WI38 (cell line): ENCODE results near the gene PMM1.
"Not testable (repeated sequence)": the region's sequence is repeated elsewhere in the genome, so short reads cannot be mapped to it uniquely, and the experiment has no call there.

Experiments used
- H3K4me3 ChIP-seq: 2 replicates; pipeline ENCODE4 v1.5.1; 2011; ENCODE audit warnings: low read depth, mild to moderate bottlenecking, control low read depth, low read length
- TF ChIP-seq, protein P1 (sequence below): IDR thresholded peaks from 2 replicates; pipeline ENCODE4 v1.5.1; 2012; ENCODE audit warnings: low read depth, mild to moderate bottlenecking, control low read depth, low read length

The PMM1 gene

DNA sequence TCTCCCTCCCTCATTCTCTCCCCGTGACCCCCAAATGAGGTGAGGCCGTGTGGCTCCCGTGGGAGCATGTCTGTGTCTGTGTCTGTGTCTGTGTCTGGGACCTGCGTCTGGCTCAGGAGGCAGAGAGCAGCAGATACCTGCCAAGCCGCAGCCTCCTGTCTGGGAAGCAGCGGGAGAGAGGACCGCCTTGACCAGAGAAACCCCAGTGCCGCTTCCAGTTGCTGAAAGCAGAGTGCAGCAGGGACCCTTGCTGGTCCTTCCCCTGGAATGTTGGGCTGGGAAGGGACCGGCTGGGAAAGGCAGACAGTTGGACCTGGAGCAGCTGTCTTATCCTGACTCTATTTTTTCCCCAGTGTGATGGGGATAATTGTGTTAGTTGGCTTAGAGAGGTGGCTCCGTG is 28.3 kb downstream of the PMM1 start:
- TF ChIP-seq, protein P1, sequence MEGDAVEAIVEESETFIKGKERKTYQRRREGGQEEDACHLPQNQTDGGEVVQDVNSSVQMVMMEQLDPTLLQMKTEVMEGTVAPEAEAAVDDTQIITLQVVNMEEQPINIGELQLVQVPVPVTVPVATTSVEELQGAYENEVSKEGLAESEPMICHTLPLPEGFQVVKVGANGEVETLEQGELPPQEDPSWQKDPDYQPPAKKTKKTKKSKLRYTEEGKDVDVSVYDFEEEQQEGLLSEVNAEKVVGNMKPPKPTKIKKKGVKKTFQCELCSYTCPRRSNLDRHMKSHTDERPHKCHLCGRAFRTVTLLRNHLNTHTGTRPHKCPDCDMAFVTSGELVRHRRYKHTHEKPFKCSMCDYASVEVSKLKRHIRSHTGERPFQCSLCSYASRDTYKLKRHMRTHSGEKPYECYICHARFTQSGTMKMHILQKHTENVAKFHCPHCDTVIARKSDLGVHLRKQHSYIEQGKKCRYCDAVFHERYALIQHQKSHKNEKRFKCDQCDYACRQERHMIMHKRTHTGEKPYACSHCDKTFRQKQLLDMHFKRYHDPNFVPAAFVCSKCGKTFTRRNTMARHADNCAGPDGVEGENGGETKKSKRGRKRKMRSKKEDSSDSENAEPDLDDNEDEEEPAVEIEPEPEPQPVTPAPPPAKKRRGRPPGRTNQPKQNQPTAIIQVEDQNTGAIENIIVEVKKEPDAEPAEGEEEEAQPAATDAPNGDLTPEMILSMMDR: no peak
- peak overlapping the region; percentile 88 for H3K4me3 ChIP-seq

DNA sequence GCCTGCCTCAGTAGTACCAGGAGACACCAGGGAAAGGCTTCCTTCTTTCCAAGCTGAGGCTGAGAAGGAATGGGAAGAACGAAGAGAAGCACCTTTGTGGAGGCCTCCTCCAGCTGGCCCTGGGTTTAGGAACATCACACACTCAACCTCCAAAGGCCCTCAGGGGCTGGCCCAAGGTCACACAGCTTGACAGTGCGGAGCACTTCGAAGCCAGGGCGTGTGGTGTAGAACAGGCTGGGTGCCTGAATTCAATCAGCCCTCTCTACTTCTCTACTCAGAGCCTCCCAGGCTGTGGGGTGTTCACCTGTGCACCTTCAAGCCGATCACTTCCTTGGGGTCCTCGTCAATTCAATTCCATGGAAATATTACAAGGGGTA is 29.6 kb downstream of the PMM1 start:
- peak overlapping the region; percentile 88 for H3K4me3 ChIP-seq
- TF ChIP-seq, protein P1: no peak

DNA sequence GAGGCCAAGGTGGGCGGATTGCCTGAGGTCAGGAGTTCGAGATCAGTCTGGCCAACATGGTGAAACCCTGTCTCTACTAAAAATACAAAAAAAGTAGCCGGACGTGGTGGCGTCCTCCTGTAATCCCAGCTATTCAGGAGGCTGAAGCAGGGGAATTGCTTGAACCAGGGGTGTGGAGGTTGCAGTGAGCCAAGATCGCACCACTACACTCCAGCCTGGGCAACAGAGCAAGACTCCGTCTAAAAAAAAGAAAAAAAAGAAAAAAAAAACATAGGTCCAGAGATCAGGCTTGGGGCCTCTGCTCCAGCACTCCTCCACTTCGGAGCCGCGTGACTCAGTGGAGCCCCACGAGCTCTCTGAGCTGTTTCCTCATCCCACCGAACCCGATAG is 31.4 kb downstream of the PMM1 start:
- H3K4me3 ChIP-seq: not testable (repeated sequence)

DNA sequence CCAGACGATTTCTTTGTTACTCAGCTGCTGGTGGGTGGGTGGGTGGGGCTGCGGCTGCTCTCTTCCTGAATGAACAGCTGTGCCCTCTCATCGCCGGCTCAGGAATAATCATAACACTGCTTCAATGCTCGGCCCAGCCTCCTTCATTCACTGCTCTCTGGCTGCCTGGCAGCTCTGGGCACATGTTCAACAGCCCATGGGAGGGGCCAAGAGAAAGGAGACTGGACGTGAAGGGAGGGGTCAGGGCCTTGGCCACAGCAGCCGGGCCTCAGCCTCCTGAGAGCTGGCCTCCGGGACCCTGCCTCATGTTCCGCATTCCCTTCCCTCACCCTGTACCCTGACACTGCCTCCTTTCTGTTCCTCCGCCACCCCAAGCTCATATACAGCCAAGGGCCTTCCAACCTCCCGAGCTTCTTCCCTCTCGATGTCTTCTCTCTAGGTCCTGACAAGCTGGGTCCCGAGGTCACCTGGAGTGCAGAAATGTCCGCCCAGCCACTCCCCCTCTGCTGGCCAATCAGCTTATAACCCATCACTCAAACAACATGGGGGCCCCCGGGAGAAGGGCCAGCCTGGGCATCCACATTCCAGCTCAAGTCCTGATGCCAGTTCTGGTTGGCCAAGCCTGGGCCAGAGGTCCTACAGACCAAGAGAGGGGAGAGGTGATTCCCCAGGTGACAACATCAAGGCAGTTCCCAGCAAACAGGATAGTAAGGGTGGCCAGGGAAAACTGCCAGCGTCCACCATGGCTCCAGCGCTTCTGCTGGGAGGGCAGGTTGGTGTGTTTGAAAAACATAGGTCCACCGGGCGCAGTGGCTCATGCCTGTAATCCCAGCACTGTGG is 32.0 kb downstream of the PMM1 start:
- H3K4me3 ChIP-seq: peak overlapping the region; percentile 34
- TF ChIP-seq, protein P1: no peak

DNA sequence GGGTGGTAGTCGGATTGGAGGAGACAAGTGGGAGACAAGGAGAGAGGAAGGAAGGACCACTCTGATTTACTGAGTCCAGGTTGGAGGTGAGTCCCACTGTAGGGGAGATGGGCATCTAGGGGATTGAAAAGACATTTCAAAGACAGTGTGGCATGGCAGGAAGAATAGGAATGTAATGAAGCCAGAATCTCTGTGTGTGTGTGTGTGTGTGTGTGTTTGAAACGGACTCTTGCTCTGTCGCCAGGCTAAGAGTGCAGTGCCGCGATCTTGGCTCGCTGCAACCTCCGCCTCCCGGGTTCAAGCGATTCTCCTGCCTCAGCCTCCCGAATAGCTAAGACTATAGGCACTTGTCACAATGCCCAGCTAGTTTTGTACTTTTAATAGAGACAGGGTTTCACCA is 33.1 kb downstream of the PMM1 start:
- no peak overlapping the region for H3K4me3 ChIP-seq
- TF ChIP-seq, protein P1: no peak

DNA sequence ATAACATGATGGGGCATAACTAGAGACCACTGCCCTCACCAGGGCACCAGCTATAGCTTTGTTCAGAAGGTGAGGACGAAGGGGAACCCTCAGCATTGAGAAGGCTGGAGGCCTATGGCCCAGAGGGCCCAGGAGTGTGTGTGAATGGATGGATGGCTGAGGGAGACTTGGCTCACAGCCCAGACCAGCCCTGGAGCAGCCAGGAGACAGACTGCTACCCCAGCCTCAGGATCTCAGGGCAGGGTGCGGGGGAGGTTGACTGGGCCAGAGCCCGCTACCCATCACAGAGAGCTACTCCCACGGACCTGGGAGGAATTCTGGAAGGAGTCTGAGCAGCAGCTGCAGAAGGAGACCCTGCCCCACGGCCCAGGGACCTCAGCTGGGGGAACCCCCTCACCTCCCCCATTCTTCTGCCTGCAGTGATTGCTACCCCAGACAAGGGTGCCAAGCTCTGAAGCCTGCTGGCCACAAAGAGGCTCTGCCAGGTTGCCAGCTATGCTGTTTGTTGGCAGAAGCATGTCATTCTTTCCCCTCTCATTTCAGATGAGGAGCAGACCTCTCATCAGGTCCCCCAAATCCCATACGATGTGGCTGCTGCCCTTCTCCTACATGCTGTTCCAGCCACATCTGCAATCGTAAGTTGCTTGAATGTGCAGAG is 34.2 kb downstream of the PMM1 start:
- TF ChIP-seq, protein P1: no peak
- H3K4me3 ChIP-seq: no peak overlapping the region

DNA sequence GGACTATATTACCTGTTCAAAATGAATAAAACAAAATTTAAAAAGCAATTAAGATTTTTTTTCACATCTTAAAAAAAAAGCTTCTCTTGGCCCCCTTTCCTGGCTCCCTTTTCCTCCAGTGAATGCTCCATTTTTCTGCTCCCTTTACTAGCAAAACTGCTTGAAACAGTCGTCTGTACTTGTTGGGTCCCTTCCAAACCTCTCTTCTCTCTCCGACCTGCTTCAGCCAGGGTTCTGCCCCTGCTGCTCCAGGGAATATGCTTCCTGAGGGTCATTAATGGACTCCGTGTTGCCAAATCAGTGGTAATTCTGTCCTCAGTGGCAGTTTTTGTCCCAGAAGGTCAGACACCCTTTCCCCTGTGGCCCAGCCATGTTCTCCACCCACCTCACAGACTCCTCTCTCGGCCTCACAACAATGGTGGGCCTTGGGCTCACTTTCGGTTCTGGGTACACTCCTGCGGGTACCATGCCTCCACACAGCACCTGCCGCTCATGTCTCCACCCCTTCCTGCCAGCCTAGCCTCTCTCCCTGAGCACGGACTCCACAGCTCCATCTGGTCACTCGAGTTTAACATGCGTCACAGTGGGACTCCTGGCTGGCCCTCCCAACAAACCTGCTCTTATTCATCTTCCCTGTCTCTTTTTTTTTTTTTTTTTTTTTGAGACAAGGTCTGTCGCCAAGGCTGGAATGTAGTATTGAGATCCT is 37.6 kb downstream of the PMM1 start:
- TF ChIP-seq, protein P1: no peak
- H3K4me3 ChIP-seq: no peak overlapping the region
